NT2/D1 (cell line): ENCODE results near the gene GSPT1.
"Not testable (repeated sequence)": the region's sequence is repeated elsewhere in the genome, so short reads cannot be mapped to it uniquely, and the experiment has no call there.

Experiments used
- DNase-seq: peaks from one replicate; pipeline ENCODE4 v3.0.0-alpha.2; 2011; ENCODE audit warnings: low read depth, low spot score
- H3K27me3 ChIP-seq: 2 replicates; pipeline ENCODE4 v1.6.0; 2011; ENCODE audit warnings: mild to moderate bottlenecking; ENCODE audit not compliant: insufficient read length, insufficient read depth
- H3K36me3 ChIP-seq: 2 replicates; pipeline ENCODE4 v1.6.1; 2011; ENCODE audit warnings: mild to moderate bottlenecking, low read length, mixed read lengths; ENCODE audit not compliant: insufficient read depth, insufficient read length
- H3K4me1 ChIP-seq: 2 replicates; pipeline ENCODE4 v1.5.1; 2011; ENCODE audit not compliant: insufficient read depth, insufficient read length
- H3K4me3 ChIP-seq: 2 replicates; pipeline ENCODE4 v1.5.1; 2011; ENCODE audit warnings: low read depth; ENCODE audit not compliant: insufficient read length
- H3K9ac ChIP-seq: 2 replicates; pipeline ENCODE4 v1.6.0; 2011; ENCODE audit warnings: low read depth; ENCODE audit not compliant: insufficient read length
- H3K9me3 ChIP-seq: 2 replicates; pipeline ENCODE4 v1.5.1; 2011; ENCODE audit warnings: mild to moderate bottlenecking, low read length; ENCODE audit not compliant: insufficient read depth
- SUZ12 ChIP-seq: IDR thresholded peaks from 2 replicates; pipeline ENCODE4 v1.6.1; 2011; ENCODE audit not compliant: insufficient read length, insufficient read depth; ENCODE audit errors: extremely low read depth
- YY1 ChIP-seq: IDR thresholded peaks from 2 replicates; pipeline ENCODE4 v1.6.1; 2011; ENCODE audit not compliant: insufficient read length, insufficient read depth
- ZNF274 ChIP-seq: IDR thresholded peaks from 2 replicates; pipeline ENCODE4 v1.6.1; 2011; ENCODE audit warnings: mild to moderate bottlenecking, low read depth, low read length

Gene GSPT1

DNA sequence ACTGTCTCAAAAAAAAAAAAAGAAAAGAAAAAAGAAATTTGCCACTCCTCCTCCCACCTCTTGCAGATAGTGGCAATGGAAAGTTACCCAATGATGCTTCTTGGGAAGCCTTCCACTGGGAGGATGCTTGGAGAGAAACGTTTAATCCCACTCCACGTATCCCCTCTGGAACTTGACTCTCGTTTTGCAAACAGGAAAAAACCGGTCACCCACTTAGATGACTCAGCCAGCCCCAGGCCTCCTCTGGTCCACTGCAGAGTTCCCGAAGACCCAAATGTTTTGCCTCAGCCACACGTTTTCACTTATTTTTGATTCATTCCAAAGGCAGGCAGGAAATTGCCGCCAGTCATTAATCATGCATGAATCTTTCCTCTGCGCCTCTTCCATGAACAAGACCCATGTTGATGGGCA lies 40.0 kb upstream of the GSPT1 start:
- Histone ChIP-seq H3K27me3 (no peaks in the 10 kb centered on the region), H3K4me1 (no peaks in the 10 kb centered on the region), H3K4me3 (no peak overlapping the region), H3K36me3 (no peaks in the 10 kb centered on the region), H3K9ac (peak overlapping the region; percentile 36), H3K9me3 (no peaks in the 10 kb centered on the region)
- TF ChIP-seq SUZ12 (no peak), YY1 (no peak), ZNF274 (no peak)
- no peak for DNase-seq

GRCh38 chr16:11953576-11953975 lies 37.8 kb upstream of the GSPT1 start:
- H3K27me3 ChIP-seq, DNase-seq, H3K9ac ChIP-seq, H3K4me3 ChIP-seq, H3K4me1 ChIP-seq, H3K36me3 ChIP-seq, H3K9me3 ChIP-seq: not testable (repeated sequence)

DNA sequence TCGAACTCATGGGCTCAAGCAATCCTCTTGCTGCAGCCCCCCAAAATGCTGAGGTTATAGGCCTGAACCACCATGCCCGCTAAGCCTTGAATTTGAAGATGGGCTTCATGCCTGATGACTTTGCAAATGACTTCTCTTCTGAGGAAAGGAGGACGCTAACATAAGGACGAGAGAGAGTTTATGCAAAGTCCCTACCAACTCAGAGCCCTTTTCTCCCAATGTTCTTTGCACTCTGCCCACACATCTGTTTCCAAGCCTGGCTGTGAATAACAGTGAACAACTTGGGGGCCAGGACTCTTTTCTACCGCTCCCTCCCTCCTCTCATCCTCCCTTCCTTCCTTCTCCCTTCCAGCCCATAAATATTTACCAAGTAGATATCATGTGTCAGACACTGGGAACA lies 34.6 kb upstream of the GSPT1 start:
- Histone ChIP-seq H3K36me3 (no peaks in the 10 kb centered on the region), H3K4me3 (no peak overlapping the region), H3K4me1 (no peaks in the 10 kb centered on the region), H3K9ac (no peak overlapping the region), H3K9me3 (no peaks in the 10 kb centered on the region), H3K27me3 (no peaks in the 10 kb centered on the region)
- no peak for DNase-seq
- TF ChIP-seq ZNF274 (no peak), SUZ12 (no peak), YY1 (no peak)

GRCh38 chr16:11949527-11949926 lies 33.8 kb upstream of the GSPT1 start:
- Histone ChIP-seq H3K4me3 (no peak overlapping the region), H3K9me3 (no peaks in the 10 kb centered on the region), H3K27me3 (no peaks in the 10 kb centered on the region), H3K9ac (no peak overlapping the region), H3K4me1 (no peaks in the 10 kb centered on the region), H3K36me3 (no peaks in the 10 kb centered on the region)
- TF ChIP-seq YY1: no peak
- TF ChIP-seq ZNF274: no peak
- TF ChIP-seq SUZ12: no peak
- peak; percentile 49 for DNase-seq

DNA sequence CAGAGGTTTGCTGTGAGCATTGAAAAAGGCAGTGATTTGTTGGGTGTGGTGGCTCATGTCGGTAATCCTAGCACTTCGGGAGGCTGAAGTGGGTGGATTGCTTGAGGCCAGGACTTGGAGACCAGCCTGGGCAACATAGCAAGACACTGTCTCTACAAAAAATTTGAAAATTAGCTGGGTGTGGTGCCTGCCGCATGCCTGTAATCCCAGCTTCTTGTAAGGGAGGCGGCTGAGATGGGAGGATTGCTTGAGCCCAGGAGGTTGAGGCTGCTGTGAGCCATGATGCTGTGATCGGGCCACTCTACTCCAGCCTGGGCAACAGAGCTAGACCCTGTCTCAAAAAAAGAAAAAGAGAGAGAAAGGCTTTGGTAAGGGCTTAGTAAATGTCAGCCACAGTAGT lies 33.1 kb upstream of the GSPT1 start:
- no peak for TF ChIP-seq ZNF274
- no peak for TF ChIP-seq YY1
- no peak for TF ChIP-seq SUZ12
- Histone ChIP-seq H3K9ac (no peak overlapping the region), H3K4me3 (no peak overlapping the region), H3K36me3 (no peaks in the 10 kb centered on the region), H3K27me3 (no peaks in the 10 kb centered on the region), H3K9me3 (no peaks in the 10 kb centered on the region), H3K4me1 (no peaks in the 10 kb centered on the region)
- no peak for DNase-seq

DNA sequence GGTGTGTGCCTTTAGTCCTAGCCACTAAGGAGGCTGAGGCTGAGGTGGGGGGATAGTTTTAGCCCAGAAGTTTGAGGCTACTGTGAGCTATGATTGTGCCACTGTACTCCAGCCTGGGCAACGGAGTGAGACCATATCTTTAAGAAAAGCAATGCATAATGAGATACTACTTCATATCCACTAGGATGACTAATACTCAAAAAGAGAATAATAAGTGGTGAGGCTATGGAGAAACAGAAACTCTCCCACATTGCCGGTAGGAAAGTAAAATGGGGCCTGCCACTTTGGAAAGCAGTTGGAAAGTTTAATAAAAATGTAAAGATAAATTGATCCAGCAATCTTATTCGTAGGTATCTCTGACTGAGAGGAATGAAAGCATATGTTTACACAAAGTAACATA lies 30.7 kb upstream of the GSPT1 start:
- no peaks in the 10 kb centered on the region for H3K9me3 ChIP-seq
- TF ChIP-seq YY1: no peak
- no peak for TF ChIP-seq SUZ12
- TF ChIP-seq ZNF274: no peak

GRCh38 chr16:11941945-11942344 lies 26.2 kb upstream of the GSPT1 start, which contains the start of gene NPIPB2:
TSS of gene NPIPB2 (minus strand) at chr16:11942045. CDS start at chr16:11942045, 0 bp downstream.
- not testable (repeated sequence) for H3K9ac ChIP-seq, H3K36me3 ChIP-seq, H3K4me1 ChIP-seq, DNase-seq, H3K9me3 ChIP-seq, H3K27me3 ChIP-seq, H3K4me3 ChIP-seq

More for the DNA sequence above, 30.7 kb upstream of the GSPT1 start:
- H3K27me3 ChIP-seq: no peaks in the 10 kb centered on the region
- H3K9ac ChIP-seq: no peak overlapping the region
- no peak overlapping the region for H3K4me3 ChIP-seq
- H3K4me1 ChIP-seq: no peaks in the 10 kb centered on the region
- DNase-seq: no peak
- H3K36me3 ChIP-seq: no peaks in the 10 kb centered on the region

- not testable (repeated sequence) for H3K4me3 ChIP-seq, H3K36me3 ChIP-seq, H3K9me3 ChIP-seq, H3K27me3 ChIP-seq, H3K4me1 ChIP-seq, DNase-seq, H3K9ac ChIP-seq
These were observed 11.6 kb upstream of the GSPT1 start for GRCh38 chr16:11927350-11927749.

DNA sequence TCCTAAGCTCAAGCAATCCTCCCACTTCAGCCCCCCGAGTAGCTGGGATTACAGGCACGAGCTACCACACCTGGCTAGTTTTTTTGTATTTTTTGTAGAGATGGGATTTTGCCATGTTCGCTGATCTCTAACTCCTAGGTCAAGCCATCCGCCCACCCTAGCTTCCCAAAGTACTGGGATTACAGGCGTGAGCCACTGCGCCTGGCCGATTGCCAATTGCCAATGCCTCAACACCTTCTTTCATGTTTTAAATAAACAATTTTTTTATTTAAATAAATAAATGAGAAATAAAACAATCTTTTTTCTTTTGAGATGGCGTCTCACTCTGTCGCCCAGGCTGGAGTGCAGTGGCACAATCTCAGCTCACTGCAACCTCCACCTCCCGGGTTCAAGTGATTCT lies 8.3 kb upstream of the GSPT1 start:
- H3K27me3 ChIP-seq, H3K4me3 ChIP-seq, H3K9me3 ChIP-seq, H3K4me1 ChIP-seq, DNase-seq, H3K9ac ChIP-seq, H3K36me3 ChIP-seq: not testable (repeated sequence)
